Kidney (tissue), 14 donors: ENCODE results near the gene ZNF629. TPM values are rescaled to one million over a fixed set of nuclear protein-coding genes. Genes with fewer than 3 reads are reported as not detected.

Source experiments
- DNase-seq, 5 donors: peaks; one replicate each; pipeline ENCODE4 v3.0.0-alpha.2; 2013 to 2020
- FAIRE-seq: peaks from 2 replicates; lab custom pipeline; 2012; peaks lifted over from hg19 to GRCh38; lab: Jason Lieb, UNC
- H3K27ac ChIP-seq, 2 donors: one replicate each; pipeline ENCODE4 v1.7.0; 2013; ENCODE audit warnings: low read depth in 2 of 2, low read length in 2 of 2, inconsistent platforms in 1 of 2
- H3K27me3 ChIP-seq: one replicate; pipeline ENCODE4 v1.7.1; 2013; ENCODE audit warnings: low read length, inconsistent platforms; ENCODE audit not compliant: control insufficient read depth, insufficient read depth
- H3K36me3 ChIP-seq, 3 donors: one replicate each; pipeline versions ENCODE4 v1.7.0 to v1.7.1; 2013; ENCODE audit warnings: low read length in 3 of 3, control low read depth in 1 of 3, inconsistent platforms in 1 of 3; ENCODE audit not compliant: insufficient read depth in 3 of 3, control insufficient read depth in 2 of 3
- H3K4me1 ChIP-seq, 3 donors: one replicate each; pipeline versions ENCODE4 v1.7.0 to v1.7.1; 2013; ENCODE audit warnings: low read length in 3 of 3, inconsistent platforms in 1 of 3, low read depth in 1 of 3; ENCODE audit not compliant: control insufficient read depth in 2 of 3, insufficient read depth in 2 of 3
- H3K4me3 ChIP-seq, 3 donors: one replicate each; pipeline versions ENCODE4 v1.7.0 to v1.8.1; 2013; ENCODE audit warnings: low read length in 3 of 3, control low read depth in 1 of 3, inconsistent platforms in 1 of 3
- H3K9ac ChIP-seq, 3 donors: one replicate each; pipeline versions ENCODE4 v1.7.0 to v1.7.1; 2013; ENCODE audit warnings: low read length in 3 of 3, control low read depth in 1 of 3, inconsistent platforms in 1 of 3
- H3K9me3 ChIP-seq, 3 donors: one replicate each; pipeline versions ENCODE4 v1.7.0 to v1.7.1; 2013; ENCODE audit warnings: low read length in 3 of 3, control low read depth in 1 of 3, inconsistent platforms in 1 of 3; ENCODE audit not compliant: control insufficient read depth in 2 of 3, insufficient read depth in 1 of 3
- CTCF ChIP-seq: IDR thresholded peaks from 3 replicates; pipeline ENCODE4 v1.5.1; 2012; ENCODE audit warnings: mild to moderate bottlenecking, moderate library complexity, borderline replicate concordance; ENCODE audit not compliant: insufficient read depth; ENCODE audit errors: extremely low read depth
- intact Hi-C: fragments of 100-400 bp; cut with DNase I; formaldehyde crosslinking; loops from one replicate; pipeline ENCODE4 v1.11.1; 2022
- polyA plus RNA-seq: library from polyadenylated mRNA; stranded (reverse); fragments of 350-450 nt; fragmentation: Illumina TruSeq; extraction: RNeasy Lipid Tissue Mini Kit (QIAGEN cat#74804); gene quantifications from one replicate; pipeline ENCODE4 v1.2.3, GENCODE V29; 2014; ENCODE audit warnings: low read depth, low replicate concordance; ENCODE audit not compliant: insufficient read depth
- total RNA-seq: library from RNA; stranded (reverse); fragmentation: NEBNext Ultra II Directional; extraction: Animal tissue kit (Norgen Biotek cat#: 25700); gene quantifications from one replicate; pipeline ENCODE4 v1.2.1, GENCODE V29; 2021
- donor health status: control.
- donor health status: control.
- donor health status: control.
- donor health status: control.
- donor health status: control.
- donor health status: DM: yes; HTN: yes; CAD: no.
- donor health status: Normal renal cell carcinoma (clear cell type).

The ZNF629 gene
- total and polyA plus RNA-seq, 2 donors from 2014 or later, result 8.1 to 19.8 TPM

DNA sequence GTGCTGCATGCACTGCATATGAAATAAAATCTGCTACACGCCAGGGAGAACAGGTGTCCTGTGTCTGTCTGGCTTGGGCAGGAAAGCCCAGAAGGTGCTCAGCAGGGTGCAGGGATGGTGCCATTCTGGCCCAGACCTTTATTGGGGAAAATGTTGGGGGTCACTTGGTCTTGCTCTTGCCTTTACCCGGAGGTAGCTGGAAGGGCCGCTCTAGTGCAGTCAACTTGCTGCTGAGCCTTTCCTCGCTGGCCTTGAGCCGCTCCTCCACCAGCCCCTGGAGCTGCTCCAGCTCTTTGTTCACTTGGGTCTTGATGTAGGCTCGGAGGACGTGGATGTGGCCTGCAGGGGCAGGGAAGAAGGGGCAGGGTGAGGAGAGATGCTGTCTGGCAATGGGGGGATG lies 29.7 kb downstream of the ZNF629 start:
- Histone ChIP-seq H3K9me3 (no peaks in the 10 kb centered on the region), H3K27me3 (no peaks in the 10 kb centered on the region), H3K4me1 (peaks cover 0 to 7% (median 0%) of the 10 kb centered on the region in 3 donors), H3K9ac (no peak overlapping the region), H3K4me3 (no peak overlapping the region), H3K36me3 (peaks cover 0 to 14% (median 7%) of the 10 kb centered on the region in 3 donors), H3K27ac (no peak overlapping the region)
- intact Hi-C loops, result no loop called here
- DNase-seq (peak in 1 of 5 donors; percentile 63), FAIRE-seq (no peak)
- no peak for TF ChIP-seq CTCF

DNA sequence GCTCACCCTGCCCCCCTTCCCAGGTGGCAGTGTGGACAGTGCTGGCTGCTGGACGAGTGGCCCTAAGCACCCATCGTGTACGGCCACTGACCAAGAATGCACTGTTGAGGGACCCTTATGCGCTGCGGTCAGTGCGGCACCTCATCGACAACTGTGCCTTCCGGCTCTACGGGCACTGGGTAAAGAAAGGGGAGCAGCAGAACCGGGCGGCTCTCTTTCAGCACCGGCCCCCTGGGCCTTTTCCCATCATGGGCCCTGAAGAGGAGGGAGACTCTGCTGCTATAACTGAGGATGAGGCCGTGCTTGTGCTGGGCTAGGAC lies 30.3 kb downstream of the ZNF629 start:
- no peak for TF ChIP-seq CTCF
- FAIRE-seq (no peak), DNase-seq (no peak)
- Histone ChIP-seq H3K9ac (no peak overlapping the region), H3K4me3 (no peak overlapping the region), H3K27ac (no peak overlapping the region), H3K27me3 (no peaks in the 10 kb centered on the region), H3K4me1 (peaks cover 0 to 7% (median 0%) of the 10 kb centered on the region in 3 donors), H3K36me3 (peaks cover 0 to 14% (median 7%) of the 10 kb centered on the region in 3 donors), H3K9me3 (no peaks in the 10 kb centered on the region)
- intact Hi-C loops, result no loop called here

DNA sequence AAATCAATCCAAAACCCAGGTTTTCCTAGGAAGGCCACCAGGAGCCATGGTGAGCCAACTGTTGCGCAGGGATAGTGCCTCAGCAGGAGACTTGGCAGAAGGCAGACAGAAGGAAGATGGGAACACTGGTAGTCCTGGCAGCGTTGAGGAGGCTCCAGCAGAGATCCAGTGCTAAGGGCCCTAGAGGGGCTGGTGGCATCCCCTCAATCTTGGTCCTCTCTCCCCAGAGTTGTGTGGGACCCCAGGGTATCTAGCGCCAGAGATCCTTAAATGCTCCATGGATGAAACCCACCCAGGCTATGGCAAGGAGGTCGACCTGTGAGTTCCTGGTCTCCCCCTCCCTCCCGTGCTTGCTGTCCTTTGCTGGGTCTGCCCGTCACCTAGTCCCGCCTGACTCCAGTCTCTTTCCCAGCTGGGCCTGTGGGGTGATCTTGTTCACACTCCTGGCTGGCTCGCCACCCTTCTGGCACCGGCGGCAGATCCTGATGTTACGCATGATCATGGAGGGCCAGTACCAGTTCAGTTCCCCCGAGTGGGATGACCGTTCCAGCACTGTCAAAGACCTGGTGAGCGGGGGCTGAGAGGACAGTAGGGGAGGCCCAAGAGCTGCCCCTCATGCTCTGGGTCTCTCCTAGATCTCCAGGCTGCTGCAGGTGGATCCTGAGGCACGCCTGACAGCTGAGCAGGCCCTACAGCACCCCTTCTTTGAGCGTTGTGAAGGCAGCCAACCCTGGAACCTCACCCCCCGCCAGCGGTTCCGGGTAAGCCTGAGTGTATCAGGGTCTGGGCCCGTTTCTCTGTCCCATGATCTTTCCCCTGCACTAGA lies 30.8 kb downstream of the ZNF629 start:
- peak in 2 of 5 donors; percentile 23 to 49 for DNase-seq
- H3K27me3 ChIP-seq, result no peaks in the 10 kb centered on the region
- H3K4me3 ChIP-seq, result no peak overlapping the region
- H3K36me3 ChIP-seq, result peaks cover 0 to 14% (median 12%) of the 10 kb centered on the region in 3 donors
- H3K9ac ChIP-seq, result no peak overlapping the region
- intact Hi-C loops, result no loop called here
- no peak overlapping the region for H3K27ac ChIP-seq
- peaks cover 0 to 7% (median 0%) of the 10 kb centered on the region in 3 donors for H3K4me1 ChIP-seq
- FAIRE-seq, result no peak
- TF ChIP-seq CTCF, result no peak
- H3K9me3 ChIP-seq, result no peaks in the 10 kb centered on the region
